BLaER1 treated with 17β-estradiol and CSF1 and Interleukin-3, amounts not matched to agents 10 nM and 100 nM (cell line): ENCODE data around the gene TUBB2B.
A peak's percentile ranks its signal among the peaks of the same experiment; 100 is the strongest.

Experiments used
- H3K27ac ChIP-seq, 11 experiments: shearing (Covaris generic); formaldehyde crosslinking; 2 replicates each; pipeline ENCODE4 v1.8.1; 2022
- H3K27me3 ChIP-seq, 11 experiments: shearing (Covaris generic); formaldehyde crosslinking; 2 replicates each; pipeline ENCODE4 v1.8.1; 2022
- H3K36me3 ChIP-seq, 11 experiments: shearing (Covaris generic); formaldehyde crosslinking; 2 replicates each; pipeline ENCODE4 v1.8.1; 2022
- H3K4me1 ChIP-seq, 10 experiments: shearing (Covaris generic); formaldehyde crosslinking; 2 replicates each; pipeline ENCODE4 v1.8.1; 2022
- H3K4me2 ChIP-seq, 11 experiments: shearing (Covaris generic); formaldehyde crosslinking; 2 replicates each; pipeline ENCODE4 v1.8.1; 2022
- H3K4me3 ChIP-seq, 10 experiments: shearing (Covaris generic); formaldehyde crosslinking; 2 replicates each; pipeline ENCODE4 v1.8.1; 2022
- H3K9ac ChIP-seq, 11 experiments: shearing (Covaris generic); formaldehyde crosslinking; 2 replicates each; pipeline ENCODE4 v1.8.1; 2022
- H3K9me3 ChIP-seq, 11 experiments: shearing (Covaris generic); formaldehyde crosslinking; replicated peaks in 1 of 11; 2 replicates each; pipeline ENCODE4 v1.8.1; 2022
- H4K20me1 ChIP-seq, 11 experiments: shearing (Covaris generic); formaldehyde crosslinking; 2 replicates each; pipeline ENCODE4 v1.8.1; 2022
- Cebpa-rat ChIP-seq, 11 experiments: shearing (Covaris generic); IDR thresholded peaks; 2 replicates each; pipeline ENCODE4 v1.8.1; 2022

Gene TUBB2B

GRCh38 chr6:3212261-3212660 lies 15.2 kb downstream of the TUBB2B start:
- H3K27ac ChIP-seq = no peak overlapping the region
- peak overlapping the region in 8 of 11 experiments; percentile 26 to 81 (median 69); a peak in 12 of 22 replicates for H3K4me2 ChIP-seq
- no peaks in the 10 kb centered on the region for H3K36me3 ChIP-seq
- H3K4me1 ChIP-seq = peaks cover 8 to 20% (median 15%) of the 10 kb centered on the region in 10 experiments; a peak in 19 of 20 replicates
- TF ChIP-seq Cebpa-rat (IDR thresholded peaks at IDR 0.05) = no peak
- no peaks in the 10 kb centered on the region for H4K20me1 ChIP-seq
- no peak overlapping the region for H3K4me3 ChIP-seq
- H3K27me3 ChIP-seq = no peaks in the 10 kb centered on the region
- H3K9ac ChIP-seq = no peak overlapping the region
- no peaks in the 10 kb centered on the region for H3K9me3 ChIP-seq

GRCh38 chr6:3211681-3212080 lies 15.8 kb downstream of the TUBB2B start:
- no peak overlapping the region; a peak in 1 of 22 replicates for H3K27ac ChIP-seq
- no peak for TF ChIP-seq Cebpa-rat (IDR thresholded peaks at IDR 0.05)
- H3K27me3 ChIP-seq = no peaks in the 10 kb centered on the region
- no peak overlapping the region for H3K4me3 ChIP-seq
- H3K9ac ChIP-seq = peak overlapping the region in 2 of 11 experiments; percentile 30 to 50; a peak in 2 of 22 replicates
- no peaks in the 10 kb centered on the region for H3K36me3 ChIP-seq
- peak overlapping the region in 9 of 11 experiments; percentile 26 to 81 (median 69); a peak in 17 of 22 replicates for H3K4me2 ChIP-seq
- H4K20me1 ChIP-seq = no peaks in the 10 kb centered on the region
- H3K9me3 ChIP-seq = no peaks in the 10 kb centered on the region
- H3K4me1 ChIP-seq = peaks cover 8 to 20% (median 15%) of the 10 kb centered on the region in 10 experiments; a peak in 19 of 20 replicates

GRCh38 chr6:3210024-3210610 lies 17.3 kb downstream of the TUBB2B start:
- Histone ChIP-seq H3K36me3 (no peaks in the 10 kb centered on the region), H3K9me3 (peaks cover 0 to 5% (median 0%) of the 10 kb centered on the region in 11 experiments; a peak in 1 of 22 replicates), H3K4me1 (peaks cover 15 to 30% (median 19%) of the 10 kb centered on the region in 10 experiments), H3K27ac (no peak overlapping the region), H3K9ac (no peak overlapping the region), H3K27me3 (no peaks in the 10 kb centered on the region), H3K4me3 (no peak overlapping the region), H4K20me1 (no peaks in the 10 kb centered on the region), H3K4me2 (0 out of 22 replicates have a peak overlapping the region, but pooled peaks of 1 of the 11 experiments have one; percentile 69)
- TF ChIP-seq Cebpa-rat (IDR thresholded peaks at IDR 0.05) = no peak

GRCh38 chr6:3209114-3210023 lies 18.1 kb downstream of the TUBB2B start:
- peaks cover 15 to 33% (median 22%) of the 10 kb centered on the region in 10 experiments for H3K4me1 ChIP-seq
- H4K20me1 ChIP-seq = no peaks in the 10 kb centered on the region
- H3K9ac ChIP-seq = no peak overlapping the region
- H3K9me3 ChIP-seq = peaks cover 0 to 9% (median 0%) of the 10 kb centered on the region in 11 experiments; a peak in 3 of 22 replicates
- peak overlapping the region in 4 of 11 experiments; percentile 1 to 19 (median 14); a peak in 6 of 22 replicates for H3K4me2 ChIP-seq
- no peak for TF ChIP-seq Cebpa-rat (IDR thresholded peaks at IDR 0.05)
- H3K27me3 ChIP-seq = no peaks in the 10 kb centered on the region
- H3K4me3 ChIP-seq = no peak overlapping the region
- no peak overlapping the region for H3K27ac ChIP-seq
- H3K36me3 ChIP-seq = no peaks in the 10 kb centered on the region

- Histone ChIP-seq H3K4me1 (peaks cover 15 to 39% (median 24%) of the 10 kb centered on the region in 10 experiments), H3K36me3 (no peaks in the 10 kb centered on the region), H3K27ac (no peak overlapping the region), H3K9ac (no peak overlapping the region), H4K20me1 (no peaks in the 10 kb centered on the region), H3K4me3 (no peak overlapping the region), H3K4me2 (peak overlapping the region in 3 of 11 experiments; percentile 1 to 19 (median 18); a peak in 4 of 22 replicates), H3K9me3 (peaks cover 0 to 13% (median 0%) of the 10 kb centered on the region in 11 experiments; a peak in 3 of 22 replicates), H3K27me3 (no peaks in the 10 kb centered on the region)
- no peak for TF ChIP-seq Cebpa-rat (IDR thresholded peaks at IDR 0.05)
Observed at GRCh38 chr6:3208775-3209113, 18.7 kb downstream of the TUBB2B start.

- H3K27ac ChIP-seq = no peak overlapping the region
- no peaks in the 10 kb centered on the region for H3K27me3 ChIP-seq
- no peaks in the 10 kb centered on the region for H3K36me3 ChIP-seq
- H3K9me3 ChIP-seq = peaks cover 0 to 13% (median 0%) of the 10 kb centered on the region in 11 experiments; a peak in 4 of 22 replicates
- H3K4me3 ChIP-seq = no peak overlapping the region
- H3K9ac ChIP-seq = no peak overlapping the region
- no peak overlapping the region for H3K4me2 ChIP-seq
- H3K4me1 ChIP-seq = peaks cover 15 to 39% (median 24%) of the 10 kb centered on the region in 10 experiments
- TF ChIP-seq Cebpa-rat (IDR thresholded peaks at IDR 0.05) = no peak
- no peaks in the 10 kb centered on the region for H4K20me1 ChIP-seq
Observed at GRCh38 chr6:3208098-3208774, 19.2 kb downstream of the TUBB2B start.

- no peaks in the 10 kb centered on the region for H3K27me3 ChIP-seq
- H3K9ac ChIP-seq = no peak overlapping the region
- no peaks in the 10 kb centered on the region for H3K36me3 ChIP-seq
- H3K27ac ChIP-seq = no peak overlapping the region
- H3K4me2 ChIP-seq = peak overlapping the region in 4 of 11 experiments; percentile 15 to 37 (median 16); a peak in 7 of 22 replicates
- H3K9me3 ChIP-seq = peaks cover 0 to 17% (median 4%) of the 10 kb centered on the region in 11 experiments; a peak in 5 of 22 replicates
- no peak overlapping the region for H3K4me3 ChIP-seq
- H4K20me1 ChIP-seq = no peaks in the 10 kb centered on the region
- H3K4me1 ChIP-seq = peaks cover 6 to 34% (median 17%) of the 10 kb centered on the region in 10 experiments
- no peak for TF ChIP-seq Cebpa-rat (IDR thresholded peaks at IDR 0.05)
Observed at GRCh38 chr6:3206339-3207015, 21.0 kb downstream of the TUBB2B start.

- H3K9ac ChIP-seq = no peak overlapping the region
- peaks cover 0 to 17% (median 4%) of the 10 kb centered on the region in 11 experiments; a peak in 5 of 22 replicates for H3K9me3 ChIP-seq
- no peaks in the 10 kb centered on the region for H3K27me3 ChIP-seq
- H3K36me3 ChIP-seq = no peaks in the 10 kb centered on the region
- peak in 4 of 11 experiments; percentile 18 to 71 (median 43); a peak in 4 of 22 replicates for TF ChIP-seq Cebpa-rat (IDR thresholded peaks at IDR 0.05)
- H4K20me1 ChIP-seq = no peaks in the 10 kb centered on the region
- H3K4me2 ChIP-seq = peak overlapping the region in 6 of 11 experiments; percentile 2 to 37 (median 16); a peak in 12 of 22 replicates
- H3K27ac ChIP-seq = no peak overlapping the region; a peak in 1 of 22 replicates
- H3K4me3 ChIP-seq = no peak overlapping the region
- peaks cover under 1 to 29% (median 11%) of the 10 kb centered on the region in 10 experiments; a peak in 18 of 20 replicates for H3K4me1 ChIP-seq
Observed at GRCh38 chr6:3205913-3206312, 21.5 kb downstream of the TUBB2B start.
